ENCODE measurements around the gene ZCCHC9. TPM values are rescaled to one million over a fixed set of nuclear protein-coding genes. Genes with fewer than 3 reads are reported as not detected.
"Not testable (repeated sequence)": the region's sequence is repeated elsewhere in the genome, so short reads cannot be mapped to it uniquely, and the experiment has no call there.

The ZCCHC9 gene
- polyA plus RNA-seq, 3 donors = 36.4 to 42.9 (median 42.9) TPM

- DNase-seq (ENCODE audit: extremely low read depth in 1 of 11, low read depth in 9 of 11, low spot score in 4 of 11) = not testable (repeated sequence)
Measured at GRCh38 chr5:81338213-81338612, 36.8 kb downstream of the ZCCHC9 start.

GRCh38 chr5:81344736-81345135, 43.3 kb downstream of the ZCCHC9 start:
- no peak for DNase-seq (ENCODE audit: extremely low read depth in 1 of 11, low read depth in 9 of 11, low spot score in 4 of 11)

- DNase-seq (ENCODE audit: extremely low read depth in 1 of 11, low read depth in 9 of 11, low spot score in 4 of 11) = no peak
Measured at GRCh38 chr5:81345411-81346003, 44.1 kb downstream of the ZCCHC9 start.

GRCh38 chr5:81349161-81349560, 47.8 kb downstream of the ZCCHC9 start:
- no peak for DNase-seq (ENCODE audit: extremely low read depth in 1 of 11, low read depth in 9 of 11, low spot score in 4 of 11)

GRCh38 chr5:81350507-81350906, 49.1 kb downstream of the ZCCHC9 start:
- no peak for DNase-seq (ENCODE audit: extremely low read depth in 1 of 11, low read depth in 9 of 11, low spot score in 4 of 11)

- DNase-seq (ENCODE audit: extremely low read depth in 1 of 11, low read depth in 9 of 11, low spot score in 4 of 11) = no peak
Measured at GRCh38 chr5:81353189-81353588, 51.8 kb downstream of the ZCCHC9 start.

GRCh38 chr5:81354093-81354492, 52.7 kb downstream of the ZCCHC9 start:
- no peak for DNase-seq (ENCODE audit: extremely low read depth in 1 of 11, low read depth in 9 of 11, low spot score in 4 of 11)

GRCh38 chr5:81355291-81356251, 54.2 kb downstream of the ZCCHC9 start:
- no peak for DNase-seq (ENCODE audit: extremely low read depth in 1 of 11, low read depth in 9 of 11, low spot score in 4 of 11)

- DNase-seq (ENCODE audit: extremely low read depth in 1 of 11, low read depth in 9 of 11, low spot score in 4 of 11) = no peak
Measured at GRCh38 chr5:81359108-81359507, 57.7 kb downstream of the ZCCHC9 start.

- DNase-seq (ENCODE audit: extremely low read depth in 1 of 11, low read depth in 9 of 11, low spot score in 4 of 11) = no peak
Measured at GRCh38 chr5:81359881-81360280, 58.5 kb downstream of the ZCCHC9 start.

- no peak for DNase-seq (ENCODE audit: extremely low read depth in 1 of 11, low read depth in 9 of 11, low spot score in 4 of 11)
Measured at GRCh38 chr5:81360640-81361039, 59.3 kb downstream of the ZCCHC9 start.

- DNase-seq (ENCODE audit: extremely low read depth in 1 of 11, low read depth in 9 of 11, low spot score in 4 of 11) = no peak
Measured at GRCh38 chr5:81361600-81361999, 60.2 kb downstream of the ZCCHC9 start.

Other genes starting within 250 kb of the ZCCHC9 start
- 10 to 100 TPM in 1 of 3 donors, 1 to 10 TPM in 2; 4.9 to 10.5 (median 5.7) TPM for gene CKMT2, start 68.3 kb upstream of the ZCCHC9 start, polyA plus RNA-seq (ENCODE audit: insufficient read length in 3 of 3)
- 1 to 10 TPM in 1 of 3 donors, under 1 TPM in 2; 0.53 to 1.3 (median 0.90) TPM for gene ACOT12, start 92.5 kb downstream of the ZCCHC9 start, polyA plus RNA-seq (ENCODE audit: insufficient read length in 3 of 3)

Data from renal cortex interstitium (tissue), 11 donors.